H1 (cell line): ENCODE results near the gene AAGAB. TPM values are rescaled to one million over a fixed set of nuclear protein-coding genes. Genes with fewer than 3 reads are reported as not detected.

Experiments used
- NANOG ChIP-seq: IDR thresholded peaks from 2 replicates; pipeline ENCODE4 v1.6.1; 2011; ENCODE audit warnings: low read length, low read depth, mild to moderate bottlenecking, inconsistent platforms; ENCODE audit not compliant: insufficient read depth, poor library complexity, severe bottlenecking
- polyA plus RNA-seq, 7 experiments: library from polyadenylated mRNA; depleted of rRNA in 3 of 7; stranded (reverse) in 5 of 7; unstranded in 2 of 7; fragments of >200 nt in 5 of 7; fragments of 200-250 nt in 2 of 7; gene quantifications; 1 replicate in 5 of 7; 2 replicates in 1 of 7; 4 replicates in 1 of 7; pipeline versions ENCODE4 v1.2.1 to v1.2.3, GENCODE V29; 2011 to 2013; ENCODE audit warnings: missing spikeins in 2 of 7, mixed read lengths in 2 of 7
- total RNA-seq: library from RNA; stranded (reverse); fragmentation: NEBNext Ultra II Directional; extraction: Animal tissue kit (Norgen Biotek cat#: 25700); gene quantifications from 2 replicates; pipeline ENCODE4 v1.2.1, GENCODE V29; 2021

The AAGAB gene
- total and polyA plus RNA-seq, 2 of the 8 experiments (the other 6 are each of a cell fraction or from before 2014, with no cell fraction given) = 20.1 to 45.9 TPM

GRCh38 chr15:67202991-67203390 is 51.5 kb downstream of the AAGAB start (continued):
- no peak for TF ChIP-seq NANOG
